Body of pancreas (tissue), 4 donors: ENCODE results near the gene PDE7B. TPM values are rescaled to one million over a fixed set of nuclear protein-coding genes. Genes with fewer than 3 reads are reported as not detected.

Experiments used
- ATAC-seq: fragments of 150-250 bp; one replicate; pipeline ENCODE4 v1.9.1; 2016
- DNase-seq, 4 donors: peaks; one replicate each; pipeline ENCODE4 v3.0.0-alpha.2; 2019
- H3K27ac ChIP-seq, 4 donors: fragments of 200-600 bp; sonication (generic); 1 replicate in 3 of 4; 2 replicates in 1 of 4; pipeline versions ENCODE4 v1.5.1 to v1.6.1; 2016 to 2019; ENCODE audit warnings: mild to moderate bottlenecking in 1 of 4, mixed read lengths in 1 of 4, moderate library complexity in 1 of 4
- H3K27me3 ChIP-seq, 2 donors: fragments of 200-600 bp; sonication (generic); one replicate each; pipeline ENCODE4 v1.6.0; 2016; ENCODE audit warnings: mild to moderate bottlenecking in 1 of 2
- H3K36me3 ChIP-seq, 2 donors: fragments of 200-600 bp; sonication (generic); replicated peaks in 1 of 2; 2 replicates each; pipeline ENCODE4 v1.5.1; 2016; ENCODE audit warnings: low read depth in 2 of 2; ENCODE audit not compliant: insufficient read depth in 1 of 2
- H3K4me1 ChIP-seq: fragments of 200-600 bp; sonication (generic); one replicate; pipeline ENCODE4 v1.6.0; 2016
- H3K4me3 ChIP-seq, 2 donors: fragments of 200-600 bp; sonication (generic); 1 replicate in 1 of 2; 2 replicates in 1 of 2; pipeline ENCODE4 v1.5.1; 2016 to 2019
- H3K9me3 ChIP-seq, 3 donors: fragments of 200-600 bp; sonication (generic); 1 replicate in 2 of 3; 2 replicates in 1 of 3; pipeline ENCODE4 v1.5.1; 2016
- CTCF ChIP-seq, 7 experiments: fragments of 450-650 bp in 4 of 7; fragments of 200-600 bp in 3 of 7; sonication (generic) in 3 of 7; IDR thresholded peaks; one replicate each; pipeline ENCODE4 v1.5.1; 2016 to 2019; ENCODE audit warnings: antibody characterized with exemption in 7 of 7
- POLR2A ChIP-seq, 3 donors: fragments of 450-650 bp; IDR thresholded peaks; one replicate each; pipeline ENCODE4 v1.6.1; 2016; ENCODE audit warnings: antibody characterized with exemption in 3 of 3, mild to moderate bottlenecking in 2 of 3
- WGBS, 2 donors: methylation state at CpG; one replicate each; pipeline ENCODE4 v1.1.5; 2017; 5-methylcytosine and 5-hydroxymethylcytosine counted together
- intact Hi-C: fragments of 100-400 bp; cut with DNase I; formaldehyde crosslinking; loops from one replicate; pipeline ENCODE4 v1.15.1; 2023
- total RNA-seq, 2 donors: library from RNA; depleted of rRNA; stranded (reverse); fragments of >200 nt; gene quantifications; one replicate each; pipeline ENCODE4 v1.1.0, GENCODE V29; 2016

The PDE7B gene
- total RNA-seq, 2 donors from 2014 or later = 1.0 to 2.3 TPM

GRCh38 chr6:136230219-136230853 lies 378.8 kb downstream of the PDE7B start:
- ATAC-seq (no peak), DNase-seq (no peak)
- H3K9me3 ChIP-seq = no peaks in the 10 kb centered on the region
- H3K36me3 ChIP-seq = no peaks in the 10 kb centered on the region
- no peak overlapping the region for H3K4me3 ChIP-seq
- no peak overlapping the region for H3K27ac ChIP-seq
- intact Hi-C loops = no loop called here
- H3K4me1 ChIP-seq = peaks cover 7% of the 10 kb centered on the region
- TF ChIP-seq CTCF (IDR thresholded peaks at IDR 0.05) = no peak
- no peak for TF ChIP-seq POLR2A (IDR thresholded peaks at IDR 0.05)
- 65 to 76% methylated on average over 2 of the region's 2 CpGs for WGBS, 2 donors
- no peaks in the 10 kb centered on the region for H3K27me3 ChIP-seq

- TF ChIP-seq POLR2A (IDR thresholded peaks at IDR 0.05) (no peak), CTCF (IDR thresholded peaks at IDR 0.05) (no peak)
- no peaks in the 10 kb centered on the region for H3K27me3 ChIP-seq
- no peaks in the 10 kb centered on the region for H3K4me1 ChIP-seq
- WGBS, 2 donors = 90 to 100% methylated on average over 1 of the region's 1 CpG
- intact Hi-C loops = no loop called here
- DNase-seq (no peak), ATAC-seq (no peak)
- no peak overlapping the region for H3K4me3 ChIP-seq
- no peaks in the 10 kb centered on the region for H3K36me3 ChIP-seq
- no peak overlapping the region for H3K27ac ChIP-seq
- no peaks in the 10 kb centered on the region for H3K9me3 ChIP-seq
Measured at GRCh38 chr6:136232701-136233100, 381.2 kb downstream of the PDE7B start.

- DNase-seq (no peak), ATAC-seq (no peak)
- no peak for TF ChIP-seq CTCF (IDR thresholded peaks at IDR 0.05)
- TF ChIP-seq POLR2A (IDR thresholded peaks at IDR 0.05) = no peak
- WGBS, 2 donors = 62 to 73% methylated on average over 4 of the region's 4 CpGs
- H3K9me3 ChIP-seq = no peaks in the 10 kb centered on the region
- H3K27ac ChIP-seq = no peak overlapping the region
- intact Hi-C loops = no loop called here
- H3K36me3 ChIP-seq = no peaks in the 10 kb centered on the region
- H3K4me1 ChIP-seq = no peaks in the 10 kb centered on the region
- no peak overlapping the region for H3K4me3 ChIP-seq
- H3K27me3 ChIP-seq = no peaks in the 10 kb centered on the region
Measured at GRCh38 chr6:136235233-136235564, 383.7 kb downstream of the PDE7B start.

GRCh38 chr6:136236466-136237293 lies 385.2 kb downstream of the PDE7B start:
- no peak overlapping the region for H3K27ac ChIP-seq
- H3K9me3 ChIP-seq = no peaks in the 10 kb centered on the region
- no peaks in the 10 kb centered on the region for H3K36me3 ChIP-seq
- intact Hi-C loops = no loop called here
- H3K27me3 ChIP-seq = no peaks in the 10 kb centered on the region
- DNase-seq (no peak), ATAC-seq (no peak)
- TF ChIP-seq CTCF (IDR thresholded peaks at IDR 0.05) (no peak), POLR2A (IDR thresholded peaks at IDR 0.05) (no peak)
- H3K4me1 ChIP-seq = no peaks in the 10 kb centered on the region
- H3K4me3 ChIP-seq = no peak overlapping the region
- 78 to 83% methylated on average over 9 of the region's 9 CpGs for WGBS, 2 donors
